Neural cell (in vitro differentiated cells): ENCODE data around the gene CPLANE1. TPM values are rescaled to one million over a fixed set of nuclear protein-coding genes. Genes with fewer than 3 reads are reported as not detected.

Experiments
- H2AFZ ChIP-seq: fragments of 200-600, 300-800 bp; sonication (generic), shearing (Covaris generic); 2 replicates; pipeline ENCODE4 v1.6.0; 2014; ENCODE audit warnings: low read depth, mild to moderate bottlenecking, antibody characterized with exemption, low read length, moderate library complexity
- H3F3A ChIP-seq: fragments of 200-600 bp; shearing (Covaris generic); 2 replicates; pipeline ENCODE4 v1.6.1; 2016; ENCODE audit warnings: mild to moderate bottlenecking, moderate library complexity, mixed read lengths, antibody characterized with exemption, low read length; ENCODE audit not compliant: insufficient read depth, poor library complexity, severe bottlenecking
- H3K27ac ChIP-seq: fragments of 200-600, 300-800 bp; sonication (generic), shearing (Covaris generic); 2 replicates; pipeline ENCODE4 v1.5.1; 2014; ENCODE audit warnings: mild to moderate bottlenecking, low read length, moderate library complexity
- H3K27me3 ChIP-seq: fragments of 300-800, 200-600 bp; sonication (generic), shearing (Covaris generic); 2 replicates; pipeline ENCODE4 v1.6.0; 2014; ENCODE audit warnings: mild to moderate bottlenecking, low read depth, low read length, moderate library complexity; ENCODE audit not compliant: insufficient read depth
- H3K36me3 ChIP-seq: fragments of 300-800, 200-600 bp; sonication (generic), shearing (Covaris generic); 2 replicates; pipeline ENCODE4 v1.5.1; 2014; ENCODE audit warnings: mild to moderate bottlenecking, antibody characterized with exemption, low read length, moderate library complexity; ENCODE audit not compliant: insufficient read depth
- H3K4me2 ChIP-seq: fragments of 300-800, 200-600 bp; sonication (generic), shearing (Covaris generic); 2 replicates; pipeline ENCODE4 v1.6.0; 2014; ENCODE audit warnings: mild to moderate bottlenecking, low read length
- H3K4me3 ChIP-seq: fragments of 300-800, 200-600 bp; sonication (generic), shearing (Covaris generic); 2 replicates; pipeline ENCODE4 v1.5.1; 2014; ENCODE audit warnings: mild to moderate bottlenecking, low read length, moderate library complexity
- H3K79me2 ChIP-seq: fragments of 200-600 bp; shearing (Covaris generic); replicated peaks from 2 replicates; pipeline ENCODE4 v1.6.0; 2014; ENCODE audit warnings: mild to moderate bottlenecking, low read length, moderate library complexity; ENCODE audit not compliant: insufficient read depth
- H3K9ac ChIP-seq: fragments of 300-800, 200-600 bp; sonication (generic), shearing (Covaris generic); 2 replicates; pipeline ENCODE4 v1.6.1; 2016; ENCODE audit warnings: mild to moderate bottlenecking, low read length, mixed read lengths
- H3K9me2 ChIP-seq: fragments of 200-600 bp; shearing (Covaris generic); 2 replicates; pipeline ENCODE4 v1.6.1; 2016; ENCODE audit warnings: mild to moderate bottlenecking, low read length, mixed read lengths; ENCODE audit not compliant: insufficient read depth
- H3K9me3 ChIP-seq: fragments of 200-600, 300-800 bp; sonication (generic), shearing (Covaris generic); 2 replicates; pipeline ENCODE4 v1.6.1; 2016; ENCODE audit warnings: mild to moderate bottlenecking, mixed run types, low read length, moderate library complexity, mixed read lengths
- H4K20me1 ChIP-seq: fragments of 200-600 bp; shearing (Covaris generic); 2 replicates; pipeline ENCODE4 v1.6.1; 2016; ENCODE audit warnings: mild to moderate bottlenecking, mixed run types; ENCODE audit not compliant: insufficient read depth
- CTCF ChIP-seq: fragments of 450-650 bp; IDR thresholded peaks from 2 replicates; pipeline ENCODE4 v1.5.1; 2014; ENCODE audit warnings: antibody characterized with exemption, mild to moderate bottlenecking, moderate library complexity; ENCODE audit not compliant: poor library complexity, severe bottlenecking
- EP300 ChIP-seq: fragments of 450-650 bp; conservative IDR thresholded peaks from 2 replicates; pipeline ENCODE4 v1.6.1; 2014; ENCODE audit warnings: antibody characterized with exemption, mild to moderate bottlenecking, moderate library complexity; ENCODE audit not compliant: poor library complexity, severe bottlenecking
- EZH2 ChIP-seq: fragments of 200-600, 300-800 bp; shearing (Covaris generic), sonication (generic); IDR thresholded peaks from 2 replicates; pipeline ENCODE4 v1.6.1; 2014; ENCODE audit warnings: antibody characterized with exemption, low read length, borderline replicate concordance, mild to moderate bottlenecking; ENCODE audit not compliant: insufficient read depth, poor library complexity, severe bottlenecking
- MXI1 ChIP-seq: fragments of 450-650 bp; conservative IDR thresholded peaks from 2 replicates; pipeline ENCODE4 v1.6.1; 2014; ENCODE audit warnings: antibody characterized with exemption, mild to moderate bottlenecking; ENCODE audit not compliant: poor library complexity, severe bottlenecking
- POLR2AphosphoS5 ChIP-seq: IDR thresholded peaks from 2 replicates; pipeline ENCODE4 v1.6.1; 2012
- RAD21 ChIP-seq: fragments of 450-650 bp; conservative IDR thresholded peaks from 2 replicates; pipeline ENCODE4 v1.6.1; 2014; ENCODE audit warnings: antibody characterized with exemption, mild to moderate bottlenecking, moderate library complexity
- REST ChIP-seq: IDR thresholded peaks from 2 replicates; pipeline ENCODE4 v1.6.1; 2012; ENCODE audit warnings: borderline replicate concordance
- SMC3 ChIP-seq: fragments of 450-650 bp; conservative IDR thresholded peaks from 2 replicates; pipeline ENCODE4 v1.6.1; 2014; ENCODE audit warnings: antibody characterized with exemption, mild to moderate bottlenecking, moderate library complexity; ENCODE audit not compliant: poor library complexity
- TAF1 ChIP-seq: IDR thresholded peaks from 2 replicates; pipeline ENCODE4 v1.6.1; 2012; ENCODE audit warnings: low read depth
- polyA plus RNA-seq: library from polyadenylated mRNA; depleted of rRNA; stranded (reverse); fragments of >200 nt; gene quantifications from 2 replicates; pipeline ENCODE4 v1.2.3, GENCODE V29; 2014

The CPLANE1 gene
- polyA plus RNA-seq, 1 donor from 2014 or later, result 26.0 TPM

DNA sequence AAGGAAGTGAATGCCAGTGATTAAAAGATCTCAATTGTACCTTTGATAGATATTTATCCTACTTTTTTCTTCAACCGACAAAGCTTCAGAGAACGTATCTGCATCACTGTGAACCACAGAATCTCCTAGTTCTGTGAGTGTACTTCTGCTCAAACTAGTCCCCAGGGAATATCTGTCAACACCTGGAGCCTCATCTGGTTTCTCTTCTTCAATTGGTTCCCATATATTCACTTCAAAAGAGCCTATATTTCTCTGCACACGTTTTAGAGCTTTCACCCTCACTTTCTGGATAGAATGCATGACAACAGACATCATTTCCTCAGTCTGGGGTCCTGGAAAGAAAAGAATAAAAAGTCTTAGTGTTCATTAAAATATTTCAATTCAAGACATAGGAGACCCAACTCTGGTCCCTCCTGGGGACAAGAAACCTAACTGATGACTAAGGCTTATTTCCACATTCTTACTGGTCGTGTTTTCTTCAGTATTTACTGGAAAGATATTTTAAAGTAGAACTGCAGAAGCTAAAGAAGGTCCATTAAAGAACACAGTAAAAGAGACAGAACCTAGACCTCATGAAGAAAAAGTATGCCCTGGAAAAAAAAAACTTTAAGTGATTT, 64.3 kb downstream of the CPLANE1 start:
- no peaks in the 10 kb centered on the region for H3K9me3 ChIP-seq
- H4K20me1 ChIP-seq, result no peaks in the 10 kb centered on the region
- H3K36me3 ChIP-seq, result peaks cover 5% of the 10 kb centered on the region
- no peaks in the 10 kb centered on the region for H3K27me3 ChIP-seq
- H2AFZ ChIP-seq, result no peak overlapping the region
- H3K9ac ChIP-seq, result no peak overlapping the region
- no peak overlapping the region for H3K4me2 ChIP-seq
- H3F3A ChIP-seq, result no peaks in the 10 kb centered on the region
- TF ChIP-seq MXI1 (no peak), SMC3 (no peak)
- no peaks in the 10 kb centered on the region for H3K9me2 ChIP-seq
- no peaks in the 10 kb centered on the region for H3K79me2 ChIP-seq
- H3K27ac ChIP-seq, result no peak overlapping the region
- H3K4me3 ChIP-seq, result no peak overlapping the region

DNA sequence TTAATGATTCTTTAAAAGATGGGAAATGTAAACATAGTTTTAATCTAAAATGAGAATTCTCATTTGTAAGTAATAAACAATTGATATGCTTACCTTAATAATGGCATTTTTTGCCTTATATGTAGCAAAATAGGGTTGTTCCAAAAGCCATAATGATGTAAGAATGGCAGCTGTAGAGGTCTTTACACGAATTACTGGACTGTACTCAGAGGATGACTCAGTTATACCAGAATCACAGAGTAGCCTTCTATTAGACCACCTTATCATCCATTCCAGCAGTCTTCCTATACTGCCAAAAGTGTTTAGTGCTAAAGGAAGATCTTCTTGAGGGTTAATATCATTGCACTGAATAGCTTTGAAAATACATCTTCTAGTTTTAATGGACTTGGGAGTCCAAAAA, 66.5 kb downstream of the CPLANE1 start:
- Histone ChIP-seq H3K9me2 (no peaks in the 10 kb centered on the region), H4K20me1 (no peaks in the 10 kb centered on the region), H3K9me3 (no peaks in the 10 kb centered on the region), H3K79me2 (no peaks in the 10 kb centered on the region), H3K27ac (no peak overlapping the region), H3F3A (no peaks in the 10 kb centered on the region), H3K9ac (no peak overlapping the region), H2AFZ (no peak overlapping the region), H3K4me3 (no peak overlapping the region), H3K27me3 (no peaks in the 10 kb centered on the region), H3K36me3 (peaks cover 5% of the 10 kb centered on the region), H3K4me2 (no peak overlapping the region)
- TF ChIP-seq EZH2 (no peak), CTCF (no peak), REST (no peak), POLR2AphosphoS5 (no peak), SMC3 (no peak), EP300 (no peak), MXI1 (no peak), TAF1 (no peak), RAD21 (no peak)

- Histone ChIP-seq H3K9me2 (no peaks in the 10 kb centered on the region), H4K20me1 (no peaks in the 10 kb centered on the region), H3K9ac (no peak overlapping the region), H3F3A (no peaks in the 10 kb centered on the region), H2AFZ (no peak overlapping the region), H3K4me3 (no peak overlapping the region), H3K27me3 (no peaks in the 10 kb centered on the region), H3K27ac (no peak overlapping the region), H3K79me2 (no peaks in the 10 kb centered on the region), H3K36me3 (peaks cover 10% of the 10 kb centered on the region), H3K9me3 (no peaks in the 10 kb centered on the region), H3K4me2 (no peak overlapping the region)
- TF ChIP-seq TAF1 (no peak), POLR2AphosphoS5 (no peak), RAD21 (no peak)
Measured at GRCh38 chr5:37174928-37175327, 74.2 kb downstream of the CPLANE1 start.
